Measurements from ENCODE around the gene CXCR1.
"Not testable (repeated sequence)": the region's sequence is repeated elsewhere in the genome, so short reads cannot be mapped to it uniquely, and the experiment has no call there.

The CXCR1 gene

DNA sequence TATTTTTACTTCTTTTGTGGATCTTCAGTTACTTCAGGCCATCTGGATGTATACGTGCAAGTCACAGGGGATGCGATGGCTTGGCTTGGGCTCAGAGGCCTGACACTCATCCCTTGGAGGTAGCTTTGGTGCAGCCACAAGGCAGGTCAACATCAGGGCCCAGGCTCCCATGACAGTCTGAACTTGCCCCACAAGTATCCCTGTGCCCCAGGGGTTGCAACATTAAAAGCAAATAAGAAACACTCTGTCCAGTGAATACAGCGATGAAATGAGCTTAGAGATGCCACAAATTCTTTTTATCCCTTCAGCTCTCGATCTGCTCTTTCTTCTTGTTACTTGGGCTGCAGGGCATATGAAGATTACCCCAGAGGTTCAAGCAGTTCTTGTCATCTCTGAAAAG, 13.0 kb upstream of the CXCR1 start:
- FAIRE-seq (no peak), DNase-seq (ENCODE audit: insufficient read length, low spot score) (no peak)
- no peak for TF ChIP-seq POLR2A (IDR thresholded peaks at IDR 0.05; ENCODE audit: low read depth, low read length)

GRCh38 chr2:218172845-218173244, 6.1 kb upstream of the CXCR1 start:
- DNase-seq (ENCODE audit: insufficient read length, low spot score) (no peak), FAIRE-seq (no peak)
- TF ChIP-seq POLR2A (IDR thresholded peaks at IDR 0.05; ENCODE audit: low read depth, low read length): no peak

- not testable (repeated sequence) for DNase-seq (ENCODE audit: insufficient read length, low spot score); FAIRE-seq
Observed at GRCh38 chr2:218171744-218172143, 5.0 kb upstream of the CXCR1 start.

GRCh38 chr2:218169757-218170546, 3.2 kb upstream of the CXCR1 start:
- DNase-seq (ENCODE audit: insufficient read length, low spot score) (no peak), FAIRE-seq (no peak)
- TF ChIP-seq POLR2A (IDR thresholded peaks at IDR 0.05; ENCODE audit: low read depth, low read length): no peak

GRCh38 chr2:218168635-218169462, 2.1 kb upstream of the CXCR1 start:
- TF ChIP-seq POLR2A (IDR thresholded peaks at IDR 0.05; ENCODE audit: low read depth, low read length): no peak
- no peak for FAIRE-seq
- peak; percentile 22 for DNase-seq (ENCODE audit: insufficient read length, low spot score)

DNA sequence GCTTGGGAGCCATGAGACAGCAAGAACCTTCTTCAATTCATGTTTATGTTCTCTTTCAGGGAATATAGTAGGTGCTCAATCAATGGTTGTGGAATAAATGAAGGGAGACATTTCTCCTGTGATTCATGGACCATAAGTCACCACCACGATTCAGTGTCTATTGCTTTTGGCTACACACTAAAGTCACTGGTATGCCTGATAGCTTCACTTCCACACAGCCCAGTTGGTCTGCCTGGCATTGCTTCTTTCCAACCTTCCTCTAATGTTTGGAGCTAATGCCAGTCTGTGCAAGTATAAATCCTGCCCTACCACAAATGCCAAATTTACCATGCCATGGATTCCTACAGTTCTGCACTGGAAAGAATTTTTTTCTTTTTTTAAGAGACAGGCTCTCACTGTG, 1.3 kb upstream of the CXCR1 start:
- TF ChIP-seq POLR2A (IDR thresholded peaks at IDR 0.05; ENCODE audit: low read depth, low read length): no peak
- DNase-seq (ENCODE audit: insufficient read length, low spot score) (no peak), FAIRE-seq (no peak)

- DNase-seq (ENCODE audit: insufficient read length, low spot score) (no peak), FAIRE-seq (no peak)
- TF ChIP-seq POLR2A (IDR thresholded peaks at IDR 0.05; ENCODE audit: low read depth, low read length): no peak
Observed at GRCh38 chr2:218162814-218163213, 3.9 kb downstream of the CXCR1 start.

GRCh38 chr2:218161644-218162043, 5.1 kb downstream of the CXCR1 start:
- no peak for FAIRE-seq
- DNase-seq (ENCODE audit: insufficient read length, low spot score): no peak
- TF ChIP-seq POLR2A (IDR thresholded peaks at IDR 0.05; ENCODE audit: low read depth, low read length): no peak

- FAIRE-seq (no peak), DNase-seq (ENCODE audit: insufficient read length, low spot score) (no peak)
- no peak for TF ChIP-seq POLR2A (IDR thresholded peaks at IDR 0.05; ENCODE audit: low read depth, low read length)
Observed at GRCh38 chr2:218155953-218156479, 10.7 kb downstream of the CXCR1 start.

DNA sequence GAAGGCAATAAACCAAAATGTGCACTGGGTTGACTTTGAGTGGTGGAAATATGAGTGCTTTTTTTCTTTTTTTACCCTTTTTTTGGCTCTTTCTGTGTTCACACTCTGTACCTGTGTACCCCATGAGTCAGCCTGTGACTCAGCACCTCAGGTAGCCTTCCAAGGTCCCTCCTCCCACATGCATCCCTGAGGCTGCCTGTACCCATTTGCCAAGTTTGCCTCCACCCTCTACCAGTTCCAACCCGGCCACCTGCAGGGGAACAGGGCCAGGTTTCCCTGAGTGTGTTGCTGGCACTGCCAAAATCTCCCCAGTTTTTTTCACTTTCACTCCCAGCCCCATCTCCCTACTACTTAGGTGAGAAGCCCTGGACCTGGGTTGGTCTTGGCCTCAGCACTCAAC, 14.0 kb downstream of the CXCR1 start:
- FAIRE-seq (no peak), DNase-seq (ENCODE audit: insufficient read length, low spot score) (no peak)
- no peak for TF ChIP-seq POLR2A (IDR thresholded peaks at IDR 0.05; ENCODE audit: low read depth, low read length)

GRCh38 chr2:218152172-218152571, 14.6 kb downstream of the CXCR1 start:
- FAIRE-seq (no peak), DNase-seq (ENCODE audit: insufficient read length, low spot score) (no peak)
- no peak for TF ChIP-seq POLR2A (IDR thresholded peaks at IDR 0.05; ENCODE audit: low read depth, low read length)

DNA sequence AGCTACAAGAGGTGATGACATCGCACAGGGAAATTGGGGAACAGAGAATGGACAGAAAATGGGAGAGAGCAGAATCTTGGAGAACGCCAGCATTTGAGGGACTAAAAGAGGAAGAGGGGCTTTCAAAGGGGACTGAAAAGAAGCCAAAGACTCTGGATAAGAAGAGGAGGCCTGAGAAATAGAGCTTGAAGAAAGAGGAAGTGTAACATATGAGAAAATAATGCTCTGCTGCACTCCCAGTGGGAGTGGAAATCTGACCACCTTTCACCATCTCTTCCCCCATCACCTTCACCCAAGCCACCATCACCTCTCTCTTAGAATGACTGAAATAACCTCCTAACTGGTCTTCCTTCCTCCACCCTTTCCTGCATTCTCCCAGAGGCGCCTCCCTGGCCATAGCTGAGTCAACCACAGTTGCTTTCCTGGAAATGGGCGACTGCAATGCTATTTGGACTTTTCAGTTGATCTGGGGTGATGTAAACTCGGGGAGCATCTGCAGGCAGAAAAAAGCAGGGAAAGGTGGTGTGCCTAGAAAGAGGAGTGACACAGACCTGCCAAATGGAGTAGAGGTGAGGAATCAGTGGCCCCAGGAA, 16.8 kb downstream of the CXCR1 start:
- TF ChIP-seq POLR2A (IDR thresholded peaks at IDR 0.05; ENCODE audit: low read depth, low read length): no peak
- FAIRE-seq (no peak), DNase-seq (ENCODE audit: insufficient read length, low spot score) (no peak)

GRCh38 chr2:218149098-218149497, 17.7 kb downstream of the CXCR1 start:
- FAIRE-seq (no peak), DNase-seq (ENCODE audit: insufficient read length, low spot score) (no peak)
- TF ChIP-seq POLR2A (IDR thresholded peaks at IDR 0.05; ENCODE audit: low read depth, low read length): no peak

DNA sequence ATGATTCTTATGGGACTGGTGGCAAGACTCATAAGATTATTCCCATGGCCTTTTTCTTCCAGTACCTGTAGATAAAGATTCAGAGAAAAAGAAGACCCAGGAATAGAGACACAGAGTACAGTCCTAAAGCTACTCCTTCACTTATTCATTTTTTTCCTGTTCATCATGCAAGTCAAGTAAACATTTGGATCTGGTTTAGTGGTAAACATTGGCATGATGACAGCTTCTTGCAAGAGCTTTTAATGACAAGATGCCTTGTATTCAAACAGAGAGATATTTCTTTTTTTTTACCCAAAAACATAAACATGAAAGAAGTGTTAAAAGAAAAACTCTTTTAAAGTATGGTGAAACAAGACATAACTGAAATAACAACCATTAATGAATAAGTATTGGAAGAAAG, 20.7 kb downstream of the CXCR1 start:
- no peak for TF ChIP-seq POLR2A (IDR thresholded peaks at IDR 0.05; ENCODE audit: low read depth, low read length)
- DNase-seq (ENCODE audit: insufficient read length, low spot score) (no peak), FAIRE-seq (no peak)

All from H54 (cell line).